Measurements from ENCODE around the gene ICAM1. TPM values are rescaled to one million over a fixed set of nuclear protein-coding genes. Genes with fewer than 3 reads are reported as not detected.

ICAM1 gene
- total RNA-seq, 1 donor, result 6.5 TPM

- peak overlapping the region; percentile 42 for H3K4me3 ChIP-seq (ENCODE audit: low read depth, low read length)
- peak; percentile 24 for DNase-seq (ENCODE audit: low read depth)
- TF ChIP-seq CTCF (IDR thresholded peaks at IDR 0.05; ENCODE audit: insufficient read depth, low read length), result no peak
Observed at GRCh38 chr19:10290357-10290875, 19.5 kb downstream of the ICAM1 start.

GRCh38 chr19:10290876-10291553, 20.1 kb downstream of the ICAM1 start:
- no peak for TF ChIP-seq CTCF (IDR thresholded peaks at IDR 0.05; ENCODE audit: insufficient read depth, low read length)
- DNase-seq (ENCODE audit: low read depth), result no peak

GRCh38 chr19:10291554-10292205, 20.8 kb downstream of the ICAM1 start:
- no peak for TF ChIP-seq CTCF (IDR thresholded peaks at IDR 0.05; ENCODE audit: insufficient read depth, low read length)
- DNase-seq (ENCODE audit: low read depth), result no peak
- H3K4me3 ChIP-seq (ENCODE audit: low read depth, low read length), result peak overlapping the region; percentile 53

More at GRCh38 chr19:10290876-10291553, 20.1 kb downstream of the ICAM1 start:
- H3K4me3 ChIP-seq (ENCODE audit: low read depth, low read length), result peak overlapping the region; percentile 53

- TF ChIP-seq CTCF (IDR thresholded peaks at IDR 0.05; ENCODE audit: insufficient read depth, low read length), result no peak
- DNase-seq (ENCODE audit: low read depth), result peak; percentile 25
- H3K4me3 ChIP-seq (ENCODE audit: low read depth, low read length), result peak overlapping the region; percentile 53
Observed at GRCh38 chr19:10292206-10292788, 21.4 kb downstream of the ICAM1 start.

GRCh38 chr19:10292789-10293636, 22.1 kb downstream of the ICAM1 start:
- no peak for TF ChIP-seq CTCF (IDR thresholded peaks at IDR 0.05; ENCODE audit: insufficient read depth, low read length)
- H3K4me3 ChIP-seq (ENCODE audit: low read depth, low read length), result no peak overlapping the region
- DNase-seq (ENCODE audit: low read depth), result no peak

GRCh38 chr19:10293637-10294367, 22.9 kb downstream of the ICAM1 start:
- DNase-seq (ENCODE audit: low read depth), result no peak
- TF ChIP-seq CTCF (IDR thresholded peaks at IDR 0.05; ENCODE audit: insufficient read depth, low read length), result no peak
- H3K4me3 ChIP-seq (ENCODE audit: low read depth, low read length), result no peak overlapping the region
